RKO (cell line): ENCODE results near the gene OR2C1.

Experiments used
- DNase-seq: peaks from one replicate; pipeline ENCODE4 v3.0.0-alpha.2; 2016; ENCODE audit warnings: low spot score

OR2C1 gene

DNA sequence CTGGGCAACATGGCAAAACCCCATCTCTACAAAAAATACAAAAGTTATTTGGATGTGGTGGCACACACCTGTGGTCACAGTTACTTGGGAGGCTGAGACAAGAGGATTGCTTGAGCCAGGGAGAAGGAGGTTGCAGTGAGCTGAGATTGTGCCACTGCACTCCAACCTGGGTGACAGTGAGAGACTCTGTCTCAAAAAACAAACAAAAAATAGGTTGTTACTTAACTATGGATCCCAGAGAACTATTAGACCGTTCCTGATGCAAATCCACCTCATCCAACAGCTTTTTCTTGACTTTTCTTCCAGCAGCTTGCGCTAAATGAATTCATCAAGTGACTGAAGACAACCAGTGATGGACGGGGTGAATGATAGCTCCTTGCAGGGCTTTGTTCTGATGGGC is at the start of gene OR2C1:
OR2C1 (plus strand) TSS at position 301 of the 400 bp plus-strand sequence; CDS start at position 353, 52 bp downstream.
- no peak for DNase-seq

- no peak for DNase-seq
These were observed 49.6 kb upstream of the OR2C1 start for GRCh38 chr16:3306078-3306477.

DNA sequence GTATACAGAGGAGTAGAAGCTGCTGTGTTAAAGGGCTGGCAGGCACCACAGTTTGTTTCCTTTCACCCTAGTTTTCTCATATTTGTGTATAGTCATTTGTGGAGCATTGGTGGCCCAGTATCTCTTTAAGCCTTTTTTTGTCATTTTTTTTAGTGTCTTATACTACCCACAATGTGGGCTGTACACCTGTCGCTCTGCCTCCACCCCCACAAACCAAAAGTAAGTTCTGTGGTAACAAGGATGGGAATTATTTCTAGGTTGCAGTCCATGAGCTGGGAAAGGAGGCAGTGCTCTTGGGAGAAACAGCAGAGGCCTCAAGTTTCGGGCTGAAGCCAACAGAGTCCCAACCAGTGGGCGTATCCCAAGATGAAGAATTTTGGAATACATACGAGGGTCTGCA is 44.2 kb upstream of the OR2C1 start:
- DNase-seq, result no peak

- no peak for DNase-seq
These were observed 38.2 kb upstream of the OR2C1 start for GRCh38 chr16:3317315-3317999.

GRCh38 chr16:3321816-3322215 is 33.9 kb upstream of the OR2C1 start:
- no peak for DNase-seq

GRCh38 chr16:3327514-3327913 is 28.2 kb upstream of the OR2C1 start:
- DNase-seq, result no peak

DNA sequence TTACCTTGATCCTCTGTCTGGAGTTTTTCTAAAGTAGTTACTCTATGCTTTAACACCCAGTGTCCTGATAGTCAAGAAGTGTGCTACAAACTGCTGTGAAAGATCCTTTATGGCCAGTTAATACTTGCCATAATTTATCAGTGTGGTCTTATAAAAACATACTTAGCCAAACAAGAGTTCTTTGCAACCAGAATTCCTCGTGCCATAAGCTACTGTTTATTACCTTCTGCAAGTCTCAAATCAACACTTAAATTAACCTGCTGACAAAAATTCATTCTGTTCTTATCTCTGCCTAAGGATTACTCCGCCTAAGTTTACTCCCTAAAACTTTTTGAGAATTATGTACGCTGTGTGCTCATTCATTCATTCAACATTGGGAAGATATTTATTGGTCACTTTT is 27.6 kb upstream of the OR2C1 start:
- no peak for DNase-seq

DNA sequence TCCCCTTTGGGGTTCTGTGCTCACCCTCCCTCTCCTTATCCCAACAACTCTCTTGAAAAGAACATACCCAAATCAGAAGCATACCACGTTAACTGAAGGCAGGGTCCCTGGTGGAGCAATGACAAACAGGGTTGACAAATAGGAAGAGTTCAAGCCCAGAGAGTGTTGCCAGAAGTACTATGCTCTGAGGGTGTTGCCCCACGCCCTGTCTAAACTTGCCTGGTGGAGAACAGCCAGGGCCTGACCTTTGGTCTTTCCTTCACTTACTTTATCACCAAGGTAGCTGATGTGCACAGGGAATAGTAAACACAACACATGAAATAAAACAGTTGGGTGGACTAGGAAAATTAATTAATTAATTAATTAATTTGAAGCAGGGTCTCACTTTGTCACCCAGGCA is 27.0 kb upstream of the OR2C1 start:
- no peak for DNase-seq

DNA sequence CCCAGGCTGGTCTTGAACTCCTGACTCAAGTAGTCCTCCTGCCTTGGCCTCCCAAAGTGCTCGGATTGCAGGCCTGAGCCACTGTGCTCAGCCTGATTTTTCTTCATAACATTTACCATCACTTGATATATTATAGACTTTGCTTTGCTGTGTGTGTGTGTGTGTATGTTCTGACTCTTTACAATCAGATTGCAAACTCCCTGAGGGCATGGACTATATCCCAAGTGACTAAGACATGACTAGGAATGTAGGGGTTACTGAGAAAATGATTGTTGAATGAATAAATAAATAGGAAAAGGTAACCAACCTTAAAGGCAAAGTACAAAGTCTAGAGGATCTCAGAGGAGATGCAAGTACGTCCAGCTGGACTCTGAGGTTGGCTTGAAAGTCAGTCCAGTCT is 9.6 kb upstream of the OR2C1 start:
- DNase-seq, result no peak

DNA sequence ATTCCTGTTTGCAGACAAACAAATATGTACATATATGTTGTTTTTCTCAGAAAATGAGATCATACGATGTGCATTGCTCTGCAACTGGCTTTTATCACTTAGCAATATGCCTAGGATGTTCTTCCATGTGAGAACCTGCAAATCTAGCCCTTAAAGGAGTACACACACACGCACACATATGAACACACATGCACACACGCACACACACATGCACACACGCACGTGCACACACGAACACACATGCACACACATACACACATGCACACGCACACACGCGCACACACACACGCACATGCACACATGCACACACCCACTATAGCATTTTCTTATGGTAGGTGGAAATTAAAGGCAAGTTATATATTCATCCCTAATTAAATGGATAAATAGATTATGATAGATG is 8.1 kb upstream of the OR2C1 start:
- DNase-seq, result no peak

DNA sequence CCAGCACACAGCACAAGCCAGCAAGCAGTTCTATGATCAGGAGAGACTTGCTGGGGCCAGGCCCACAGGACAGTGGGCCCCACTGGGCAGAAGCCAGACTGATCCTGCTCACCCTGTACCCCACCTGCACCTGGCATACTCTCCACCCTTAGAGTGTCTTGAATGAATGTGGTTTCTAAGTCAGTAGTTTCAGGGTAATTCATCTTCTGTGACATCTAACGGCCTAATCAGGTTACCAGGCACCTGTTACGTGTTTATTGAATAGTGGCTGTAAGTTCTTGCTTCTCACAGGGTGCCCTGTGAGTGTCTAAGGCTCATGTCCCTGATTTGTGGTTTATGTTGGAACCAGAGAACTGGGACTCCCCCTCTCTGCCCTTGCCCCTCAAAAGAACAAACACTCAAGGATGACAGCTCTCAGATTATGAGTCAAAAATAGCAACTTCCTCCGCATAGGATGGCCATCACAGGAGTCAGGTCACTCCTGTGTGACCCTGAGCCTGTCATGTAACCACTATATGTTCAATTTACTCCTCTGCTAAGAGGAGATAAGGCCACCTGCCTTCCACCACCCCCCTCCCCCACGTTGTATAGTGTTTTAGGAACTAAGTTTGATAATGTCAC is 7.0 kb upstream of the OR2C1 start:
- DNase-seq, result no peak

- DNase-seq, result no peak
These were observed 6.5 kb upstream of the OR2C1 start for GRCh38 chr16:3349175-3349574.

GRCh38 chr16:3356118-3356517 is 429 bp downstream of the OR2C1 start:
- no peak for DNase-seq

GRCh38 chr16:3358871-3359270 is 3.2 kb downstream of the OR2C1 start:
- no peak for DNase-seq

DNA sequence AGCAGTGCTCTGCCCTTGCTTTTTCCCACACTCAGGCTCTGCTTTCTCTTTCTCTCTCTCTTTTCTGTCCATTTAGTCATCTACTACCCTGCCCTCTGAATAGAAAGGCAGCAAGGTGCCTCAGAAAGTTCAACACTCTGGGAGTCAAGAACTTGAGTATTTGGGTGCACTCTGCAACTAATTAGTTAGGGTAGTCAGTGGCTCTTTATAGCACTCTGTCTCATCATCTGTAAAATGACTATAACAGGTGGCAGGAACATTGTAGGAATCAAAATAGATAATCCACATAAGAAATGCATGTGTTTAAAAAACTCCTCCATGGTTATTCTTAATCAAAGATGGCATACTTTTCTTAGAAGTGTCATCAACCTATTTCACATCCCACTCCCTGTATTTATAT is 7.2 kb downstream of the OR2C1 start:
- no peak for DNase-seq

DNA sequence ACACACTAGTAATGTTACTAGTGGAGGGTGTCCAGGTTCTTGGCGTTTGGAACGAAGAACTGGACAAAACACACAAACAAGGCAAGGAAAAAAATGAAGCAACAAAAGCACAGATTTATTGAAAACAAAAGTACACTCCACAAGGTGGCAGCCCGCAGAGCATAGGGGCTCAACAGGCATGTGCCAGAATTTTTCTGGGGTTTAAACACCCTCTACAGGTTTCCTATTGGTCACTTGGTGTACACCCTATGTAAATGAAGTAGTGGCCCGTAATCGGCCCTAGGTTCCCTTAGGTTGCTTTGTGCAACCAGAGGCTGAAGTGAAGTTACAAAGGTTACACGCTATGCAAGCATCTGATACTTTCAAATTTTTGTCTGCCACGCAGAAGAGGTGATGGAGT is 8.1 kb downstream of the OR2C1 start:
- DNase-seq, result peak; percentile 86

DNA sequence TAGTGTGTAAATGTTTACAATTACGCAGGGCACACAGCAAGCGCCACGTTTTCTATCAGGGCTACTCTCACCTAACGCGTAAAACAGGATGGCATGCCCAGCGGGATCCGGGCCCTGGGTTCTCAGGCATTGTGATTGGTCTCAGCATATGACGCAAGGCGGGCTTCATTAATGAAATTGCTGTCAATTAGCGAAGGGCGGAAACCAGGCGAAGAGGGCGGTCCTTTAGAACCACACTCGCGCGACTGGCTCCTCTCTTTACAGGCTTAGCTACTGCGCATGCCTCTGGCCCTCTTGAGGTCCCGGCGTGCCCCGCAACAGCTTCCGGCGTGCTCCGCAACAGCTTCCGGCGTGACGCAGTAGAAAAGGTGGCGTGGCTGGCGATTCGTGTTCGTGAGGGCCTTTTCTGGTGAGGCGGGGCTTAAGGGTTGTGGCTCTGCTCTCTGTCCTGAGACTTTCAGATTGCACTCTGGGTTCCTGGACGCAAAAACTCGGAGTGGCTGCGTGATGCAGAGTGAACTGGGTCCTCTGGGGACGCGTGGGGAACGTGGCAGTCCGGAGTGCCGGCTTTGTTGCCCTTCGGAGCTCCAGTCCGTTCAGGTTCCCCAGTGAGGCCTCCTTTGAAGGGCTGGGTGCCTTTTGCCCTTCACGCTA is 9.2 kb downstream of the OR2C1 start:
- DNase-seq, result no peak

DNA sequence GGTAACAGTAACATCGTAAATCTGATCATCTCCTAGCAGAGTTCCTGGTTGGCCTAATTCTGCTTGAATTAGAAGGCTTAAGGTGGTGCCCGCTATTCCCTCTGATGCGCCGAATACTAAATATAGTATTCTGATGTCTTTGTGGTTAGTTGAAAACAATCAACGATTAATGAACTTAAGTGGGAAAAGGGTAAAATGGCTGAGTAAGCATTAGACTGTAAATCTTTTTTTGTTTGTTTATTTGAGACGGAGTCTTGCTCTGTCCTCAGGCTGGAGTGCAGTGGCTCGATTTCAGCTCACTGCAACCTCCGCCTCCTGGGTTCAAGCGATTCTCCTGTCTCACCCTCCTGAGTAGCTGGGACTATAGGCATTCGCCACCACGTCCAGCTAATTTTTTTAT is 13.4 kb downstream of the OR2C1 start:
- DNase-seq, result no peak

DNA sequence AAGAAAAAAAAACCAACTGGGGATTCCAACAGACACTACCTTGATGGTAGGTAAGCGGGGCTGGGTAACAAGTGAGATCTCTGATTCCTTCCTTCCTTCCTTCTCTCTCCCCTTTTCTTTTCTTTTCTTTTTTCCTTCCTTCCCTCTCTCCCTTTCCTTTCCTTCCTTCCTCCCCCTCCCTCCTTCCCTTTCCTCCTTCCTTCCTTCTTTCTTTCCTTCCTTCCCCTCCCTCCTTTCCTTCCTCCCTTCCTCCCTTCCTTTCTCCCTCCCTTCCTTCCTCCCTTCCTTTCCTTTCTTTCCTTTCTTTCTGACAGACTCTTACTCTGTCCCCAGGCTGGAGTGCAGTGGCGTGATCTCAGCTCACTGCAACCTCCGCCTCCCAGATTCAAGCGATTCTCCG is 20.0 kb downstream of the OR2C1 start:
- DNase-seq, result no peak

DNA sequence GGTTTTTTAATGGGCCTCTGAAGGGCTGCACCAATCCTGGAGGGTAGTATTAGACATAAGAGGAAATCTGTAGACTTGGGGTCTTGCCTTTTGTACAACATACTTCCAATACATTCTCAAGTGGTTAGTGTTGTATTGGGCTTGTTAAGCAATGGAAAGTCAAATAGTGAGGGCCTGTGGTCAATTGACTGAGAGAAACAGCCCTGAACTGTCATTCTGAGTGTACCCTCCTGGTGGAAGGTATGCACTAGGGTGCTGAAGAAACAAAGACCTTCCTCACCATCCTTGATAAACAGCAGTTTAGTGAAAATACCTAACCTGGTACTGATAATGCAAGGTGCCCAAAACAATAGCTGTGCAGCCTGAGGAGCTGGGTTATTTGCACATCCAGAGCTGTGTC is 22.2 kb downstream of the OR2C1 start:
- DNase-seq, result no peak

GRCh38 chr16:3383045-3383448 is 27.4 kb downstream of the OR2C1 start:
- DNase-seq, result no peak

- DNase-seq, result no peak
These were observed 32.6 kb downstream of the OR2C1 start for GRCh38 chr16:3388325-3388724.

- DNase-seq, result no peak
These were observed 34.1 kb downstream of the OR2C1 start for GRCh38 chr16:3389663-3390338.
